HCT116 (cell line): ENCODE measurements around the gene EVI5.

Experiments used
- EGR1 ChIP-seq: IDR thresholded peaks from 2 replicates; pipeline ENCODE4 v1.6.1; 2012; ENCODE audit warnings: low read depth
- ELF1 ChIP-seq: IDR thresholded peaks from 2 replicates; pipeline ENCODE4 v1.6.1; 2012; ENCODE audit warnings: low read depth, borderline replicate concordance
- EZH2 ChIP-seq: fragments of 200-600 bp; sonication (generic); IDR thresholded peaks from 2 replicates; pipeline ENCODE4 v1.6.1; 2017; ENCODE audit warnings: antibody characterized with exemption, mixed run types
- EZH2phosphoT487 ChIP-seq: fragments of 200-600 bp; IDR thresholded peaks from 2 replicates; pipeline ENCODE4 v1.6.1; 2018; ENCODE audit warnings: antibody characterized with exemption, borderline replicate concordance
- JUND ChIP-seq: IDR thresholded peaks from 2 replicates; pipeline ENCODE4 v1.6.1; 2012
- POLR2A ChIP-seq: IDR thresholded peaks from 2 replicates; pipeline ENCODE4 v1.7.0; 2011; ENCODE audit warnings: borderline replicate concordance; ENCODE audit not compliant: insufficient read depth, insufficient read length; ENCODE audit errors: extremely low read depth
- POLR2AphosphoS5 ChIP-seq: IDR thresholded peaks from 2 replicates; pipeline ENCODE4 v1.6.1; 2011; ENCODE audit warnings: mild to moderate bottlenecking, low read depth, low read length, moderate library complexity
- RAD21 ChIP-seq: IDR thresholded peaks from 2 replicates; pipeline ENCODE4 v1.6.1; 2012; ENCODE audit warnings: low read depth, mild to moderate bottlenecking
- SIN3A ChIP-seq: IDR thresholded peaks from 2 replicates; pipeline ENCODE4 v1.6.1; 2012; ENCODE audit warnings: low read depth
- YY1 ChIP-seq: IDR thresholded peaks from 2 replicates; pipeline ENCODE4 v1.6.1; 2011; ENCODE audit warnings: low read length, low read depth, moderate library complexity, mild to moderate bottlenecking; ENCODE audit not compliant: insufficient replicate concordance; ENCODE audit errors: extremely low read depth
- TF ChIP-seq, protein P1 (sequence below), 3 experiments: fragments of 200-600 bp in 1 of 3; sonication (generic) in 1 of 3; IDR thresholded peaks in 2 of 3; conservative IDR thresholded peaks in 1 of 3; 2 replicates each; pipeline ENCODE4 v1.5.1; 2012 to 2017; ENCODE audit warnings: low read depth in 2 of 3, low read length in 2 of 3, antibody characterized with exemption in 1 of 3, borderline replicate concordance in 1 of 3, control low read depth in 1 of 3, mild to moderate bottlenecking in 1 of 3, mixed read lengths in 1 of 3, mixed run types in 1 of 3, moderate library complexity in 1 of 3; ENCODE audit not compliant: insufficient read depth in 1 of 3
- TF ChIP-seq, protein P2 (sequence below): IDR thresholded peaks from 2 replicates; pipeline ENCODE4 v1.6.1; 2012

DNA sequence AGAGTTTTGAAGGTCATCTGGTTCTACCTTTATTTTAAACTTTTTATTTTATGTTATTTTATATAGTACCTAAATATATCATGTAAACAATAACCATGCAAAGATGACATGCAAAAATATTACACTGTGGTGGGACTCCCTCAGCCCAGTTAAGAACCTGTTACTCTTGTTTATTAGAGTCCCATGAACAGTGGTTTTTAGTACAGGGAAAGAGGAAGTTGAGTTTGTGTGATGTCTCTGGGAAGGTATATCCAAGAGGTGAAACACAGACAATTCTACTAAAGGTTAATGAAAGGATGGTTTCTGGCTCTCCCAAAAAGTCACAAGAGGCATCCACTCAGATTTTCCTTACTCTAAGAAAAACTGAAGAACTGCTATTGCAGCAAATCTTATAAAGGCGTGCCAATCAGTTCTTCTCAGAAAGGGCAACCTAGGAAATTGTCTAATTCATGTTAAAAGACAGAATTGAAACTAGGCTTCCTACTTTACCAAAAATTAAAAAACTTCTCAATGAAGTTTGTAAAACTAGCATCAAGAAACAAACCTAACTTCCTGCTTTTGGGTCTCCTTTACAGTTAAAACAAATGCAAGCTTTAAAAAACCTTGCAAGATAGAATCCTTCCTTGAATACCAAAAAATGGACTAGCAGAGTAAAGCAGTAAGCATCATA is 318.1 kb downstream of the EVI5 start:
- TF ChIP-seq, protein P1, sequence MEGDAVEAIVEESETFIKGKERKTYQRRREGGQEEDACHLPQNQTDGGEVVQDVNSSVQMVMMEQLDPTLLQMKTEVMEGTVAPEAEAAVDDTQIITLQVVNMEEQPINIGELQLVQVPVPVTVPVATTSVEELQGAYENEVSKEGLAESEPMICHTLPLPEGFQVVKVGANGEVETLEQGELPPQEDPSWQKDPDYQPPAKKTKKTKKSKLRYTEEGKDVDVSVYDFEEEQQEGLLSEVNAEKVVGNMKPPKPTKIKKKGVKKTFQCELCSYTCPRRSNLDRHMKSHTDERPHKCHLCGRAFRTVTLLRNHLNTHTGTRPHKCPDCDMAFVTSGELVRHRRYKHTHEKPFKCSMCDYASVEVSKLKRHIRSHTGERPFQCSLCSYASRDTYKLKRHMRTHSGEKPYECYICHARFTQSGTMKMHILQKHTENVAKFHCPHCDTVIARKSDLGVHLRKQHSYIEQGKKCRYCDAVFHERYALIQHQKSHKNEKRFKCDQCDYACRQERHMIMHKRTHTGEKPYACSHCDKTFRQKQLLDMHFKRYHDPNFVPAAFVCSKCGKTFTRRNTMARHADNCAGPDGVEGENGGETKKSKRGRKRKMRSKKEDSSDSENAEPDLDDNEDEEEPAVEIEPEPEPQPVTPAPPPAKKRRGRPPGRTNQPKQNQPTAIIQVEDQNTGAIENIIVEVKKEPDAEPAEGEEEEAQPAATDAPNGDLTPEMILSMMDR (IDR thresholded peaks at IDR 0.05 in 2 of 3, conservative IDR thresholded peaks at IDR 0.05 in 1 of 3; ENCODE audit: borderline replicate concordance in 1 of 3, insufficient read depth in 1 of 3, low read depth in 2 of 3, low read length in 2 of 3), result no peak
- TF ChIP-seq POLR2A, result no peak
- TF ChIP-seq SIN3A, result no peak
- no peak for TF ChIP-seq EGR1
- no peak for TF ChIP-seq POLR2AphosphoS5
- no peak for TF ChIP-seq YY1
- TF ChIP-seq EZH2, result no peak
- no peak for TF ChIP-seq EZH2phosphoT487
- TF ChIP-seq JUND, result no peak
- TF ChIP-seq, protein P2, sequence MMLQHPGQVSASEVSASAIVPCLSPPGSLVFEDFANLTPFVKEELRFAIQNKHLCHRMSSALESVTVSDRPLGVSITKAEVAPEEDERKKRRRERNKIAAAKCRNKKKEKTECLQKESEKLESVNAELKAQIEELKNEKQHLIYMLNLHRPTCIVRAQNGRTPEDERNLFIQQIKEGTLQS, result no peak
- TF ChIP-seq RAD21, result no peak
- no peak for TF ChIP-seq ELF1
